Breast epithelium (tissue), 4 donors: ENCODE results near the gene LDLRAD3. TPM values are rescaled to one million over a fixed set of nuclear protein-coding genes. Genes with fewer than 3 reads are reported as not detected.

Experiments used
- DNase-seq, 2 donors: peaks; one replicate each; pipeline ENCODE4 v3.0.0-alpha.2; 2019; ENCODE audit warnings: low spot score in 2 of 2
- H3K27ac ChIP-seq, 2 donors: fragments of 200-600 bp; sonication (generic) in 1 of 2; one replicate each; pipeline ENCODE4 v1.5.1; 2016 to 2019; ENCODE audit warnings: mild to moderate bottlenecking in 1 of 2
- H3K27me3 ChIP-seq, 2 donors: fragments of 200-600 bp; sonication (generic) in 1 of 2; one replicate each; pipeline versions ENCODE4 v1.5.1 to v1.6.0; 2017 to 2019; ENCODE audit warnings: control low read depth in 1 of 2, mild to moderate bottlenecking in 1 of 2
- H3K36me3 ChIP-seq: fragments of 200-600 bp; one replicate; pipeline ENCODE4 v1.5.1; 2019
- H3K4me1 ChIP-seq, 2 donors: fragments of 200-600 bp; sonication (generic); one replicate each; pipeline ENCODE4 v1.5.1; 2016 to 2019; ENCODE audit warnings: control low read depth in 1 of 2
- H3K4me3 ChIP-seq, 3 donors: fragments of 200-600 bp; sonication (generic); 1 replicate in 2 of 3; 2 replicates in 1 of 3; pipeline ENCODE4 v1.5.1; 2016 to 2019; ENCODE audit warnings: mild to moderate bottlenecking in 3 of 3, moderate library complexity in 2 of 3
- H3K9me3 ChIP-seq, 2 donors: fragments of 200-600 bp; sonication (generic) in 1 of 2; one replicate each; pipeline ENCODE4 v1.5.1; 2016 to 2019; ENCODE audit warnings: control low read depth in 1 of 2
- CTCF ChIP-seq, 3 donors: fragments of 450-650 bp; IDR thresholded peaks; one replicate each; pipeline ENCODE4 v1.5.1; 2016 to 2017; ENCODE audit warnings: antibody characterized with exemption in 3 of 3, mild to moderate bottlenecking in 3 of 3, moderate library complexity in 3 of 3
- POLR2A ChIP-seq: fragments of 450-650 bp; IDR thresholded peaks from one replicate; pipeline ENCODE4 v1.6.1; 2016; ENCODE audit warnings: antibody characterized with exemption, mild to moderate bottlenecking, moderate library complexity
- POLR2AphosphoS5 ChIP-seq, 3 donors: sonication (generic); formaldehyde crosslinking; IDR thresholded peaks; one replicate each; pipeline ENCODE4 v1.6.1; 2017; ENCODE audit warnings: antibody characterized with exemption in 3 of 3
- intact Hi-C: fragments of 100-400 bp; cut with DNase I; formaldehyde crosslinking; loops from one replicate; pipeline ENCODE4 v1.15.1; 2023; ENCODE audit warnings: low total_unique reads
- total RNA-seq, 3 donors: library from RNA; depleted of rRNA; stranded (reverse); fragments of >200 nt; gene quantifications; one replicate each; pipeline ENCODE4 v1.1.0, GENCODE V29; 2016

The LDLRAD3 gene
- total RNA-seq, 3 donors from 2014 or later = 20.3 to 45.4 (median 40.6) TPM

- Histone ChIP-seq H3K4me3 (no peak overlapping the region), H3K9me3 (peaks cover 0 to 7% of the 10 kb centered on the region in 2 donors), H3K4me1 (no peaks in the 10 kb centered on the region), H3K27me3 (no peaks in the 10 kb centered on the region), H3K27ac (peak overlapping the region; percentile 11 to 27), H3K36me3 (no peaks in the 10 kb centered on the region)
- TF ChIP-seq POLR2AphosphoS5 (IDR thresholded peaks at IDR 0.05) (no peak), CTCF (IDR thresholded peaks at IDR 0.05) (no peak), POLR2A (no peak)
- intact Hi-C loops = no loop called here
- DNase-seq = peak in 1 of 2 donors; percentile 47
Measured at GRCh38 chr11:36000616-36001190, 56.8 kb downstream of the LDLRAD3 start.

GRCh38 chr11:36002196-36002595, 58.3 kb downstream of the LDLRAD3 start:
- H3K27ac ChIP-seq = peak overlapping the region; percentile 52 to 65
- H3K27me3 ChIP-seq = no peaks in the 10 kb centered on the region
- H3K4me3 ChIP-seq = no peak overlapping the region
- H3K36me3 ChIP-seq = no peaks in the 10 kb centered on the region
- no peaks in the 10 kb centered on the region for H3K4me1 ChIP-seq
- intact Hi-C loops = no loop called here
- peak in 1 of 2 donors; percentile 28 for DNase-seq
- TF ChIP-seq POLR2AphosphoS5 (IDR thresholded peaks at IDR 0.05) (no peak), CTCF (IDR thresholded peaks at IDR 0.05) (no peak), POLR2A (no peak)
- peaks cover 0 to 7% of the 10 kb centered on the region in 2 donors for H3K9me3 ChIP-seq

GRCh38 chr11:36002796-36003195, 58.9 kb downstream of the LDLRAD3 start:
- peak overlapping the region; percentile 52 to 65 for H3K27ac ChIP-seq
- intact Hi-C loops = no loop called here

GRCh38 chr11:36006556-36006955, 62.7 kb downstream of the LDLRAD3 start:
- intact Hi-C loops = no loop called here
- H3K9me3 ChIP-seq = peaks cover 0 to 7% of the 10 kb centered on the region in 2 donors
- H3K4me1 ChIP-seq = peaks cover 0 to 15% of the 10 kb centered on the region in 2 donors

More at GRCh38 chr11:36002796-36003195, 58.9 kb downstream of the LDLRAD3 start:
- Histone ChIP-seq H3K9me3 (peaks cover 0 to 7% of the 10 kb centered on the region in 2 donors), H3K4me3 (no peak overlapping the region), H3K36me3 (no peaks in the 10 kb centered on the region), H3K27me3 (no peaks in the 10 kb centered on the region), H3K4me1 (no peaks in the 10 kb centered on the region)
- DNase-seq = no peak
- TF ChIP-seq POLR2A (no peak), POLR2AphosphoS5 (IDR thresholded peaks at IDR 0.05) (no peak), CTCF (IDR thresholded peaks at IDR 0.05) (no peak)

More at GRCh38 chr11:36006556-36006955, 62.7 kb downstream of the LDLRAD3 start:
- Histone ChIP-seq H3K27ac (no peak overlapping the region), H3K4me3 (no peak overlapping the region), H3K27me3 (no peaks in the 10 kb centered on the region), H3K36me3 (no peaks in the 10 kb centered on the region)
- DNase-seq = no peak
- no peak for TF ChIP-seq CTCF (IDR thresholded peaks at IDR 0.05)
- TF ChIP-seq POLR2A = no peak
- no peak for TF ChIP-seq POLR2AphosphoS5 (IDR thresholded peaks at IDR 0.05)
